ENCODE data around the gene ROR1. TPM values are rescaled to one million over a fixed set of nuclear protein-coding genes. Genes with fewer than 3 reads are reported as not detected.
A peak's percentile ranks its signal among the peaks of the same experiment; 100 is the strongest.

ROR1 gene
- total and polyA plus RNA-seq, 9 of the 15 experiments (the other 6 are each of a cell fraction or from before 2014, with no cell fraction given): 0.02 TPM; not detected in 8

DNA sequence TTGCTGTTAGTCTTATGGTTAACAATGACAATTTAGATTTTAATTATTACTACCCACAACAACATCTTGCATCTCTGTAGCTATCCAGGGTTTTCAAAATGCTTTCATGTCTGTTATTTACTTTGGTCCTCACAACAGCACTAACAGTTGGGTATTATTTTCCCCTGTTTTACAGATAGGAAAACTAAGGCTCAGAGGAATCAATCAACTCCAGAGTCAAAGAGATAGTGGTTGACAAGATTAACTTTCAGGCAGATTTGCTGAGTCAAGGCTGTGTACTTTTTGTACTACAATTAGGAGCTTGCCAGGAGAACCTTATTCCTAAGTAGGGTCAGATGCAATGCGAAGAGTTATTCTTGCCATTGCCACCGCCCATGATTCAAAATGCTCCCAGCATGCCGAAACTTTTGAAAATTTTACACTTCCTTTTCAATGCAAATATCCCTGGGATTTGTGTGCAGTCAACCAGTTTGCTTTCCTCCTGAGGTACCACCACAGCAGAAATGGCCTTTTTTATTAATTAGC is 49.4 kb upstream of the ROR1 start (continued):
- TF ChIP-seq, protein P1, sequence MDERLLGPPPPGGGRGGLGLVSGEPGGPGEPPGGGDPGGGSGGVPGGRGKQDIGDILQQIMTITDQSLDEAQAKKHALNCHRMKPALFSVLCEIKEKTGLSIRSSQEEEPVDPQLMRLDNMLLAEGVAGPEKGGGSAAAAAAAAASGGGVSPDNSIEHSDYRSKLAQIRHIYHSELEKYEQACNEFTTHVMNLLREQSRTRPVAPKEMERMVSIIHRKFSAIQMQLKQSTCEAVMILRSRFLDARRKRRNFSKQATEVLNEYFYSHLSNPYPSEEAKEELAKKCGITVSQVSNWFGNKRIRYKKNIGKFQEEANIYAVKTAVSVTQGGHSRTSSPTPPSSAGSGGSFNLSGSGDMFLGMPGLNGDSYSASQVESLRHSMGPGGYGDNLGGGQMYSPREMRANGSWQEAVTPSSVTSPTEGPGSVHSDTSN (CRISPR knock-in tag; IDR thresholded peaks at IDR 0.05; ENCODE audit: low read depth): no peak
- TF ChIP-seq, protein P1 (tag; conservative IDR thresholded peaks at IDR 0.05; ENCODE audit: low read depth): peak; percentile 79
- TF ChIP-seq CAMTA2 (CRISPR knock-in tag; conservative IDR thresholded peaks at IDR 0.05): no peak
- TF ChIP-seq, protein P2, sequence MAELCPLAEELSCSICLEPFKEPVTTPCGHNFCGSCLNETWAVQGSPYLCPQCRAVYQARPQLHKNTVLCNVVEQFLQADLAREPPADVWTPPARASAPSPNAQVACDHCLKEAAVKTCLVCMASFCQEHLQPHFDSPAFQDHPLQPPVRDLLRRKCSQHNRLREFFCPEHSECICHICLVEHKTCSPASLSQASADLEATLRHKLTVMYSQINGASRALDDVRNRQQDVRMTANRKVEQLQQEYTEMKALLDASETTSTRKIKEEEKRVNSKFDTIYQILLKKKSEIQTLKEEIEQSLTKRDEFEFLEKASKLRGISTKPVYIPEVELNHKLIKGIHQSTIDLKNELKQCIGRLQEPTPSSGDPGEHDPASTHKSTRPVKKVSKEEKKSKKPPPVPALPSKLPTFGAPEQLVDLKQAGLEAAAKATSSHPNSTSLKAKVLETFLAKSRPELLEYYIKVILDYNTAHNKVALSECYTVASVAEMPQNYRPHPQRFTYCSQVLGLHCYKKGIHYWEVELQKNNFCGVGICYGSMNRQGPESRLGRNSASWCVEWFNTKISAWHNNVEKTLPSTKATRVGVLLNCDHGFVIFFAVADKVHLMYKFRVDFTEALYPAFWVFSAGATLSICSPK (IDR thresholded peaks at IDR 0.05; ENCODE audit: borderline replicate concordance): no peak
- TF ChIP-seq MEIS2 (IDR thresholded peaks at IDR 0.05; ENCODE audit: partially characterized antibody): peak; percentile 71
- TF ChIP-seq MECOM (CRISPR knock-in tag; IDR thresholded peaks at IDR 0.05): peak; percentile 93
- no peak for TF ChIP-seq CBX3 (IDR thresholded peaks at IDR 0.05; ENCODE audit: borderline replicate concordance in 1 of 2, low read length in 2 of 2)
- TF ChIP-seq, protein P3, sequence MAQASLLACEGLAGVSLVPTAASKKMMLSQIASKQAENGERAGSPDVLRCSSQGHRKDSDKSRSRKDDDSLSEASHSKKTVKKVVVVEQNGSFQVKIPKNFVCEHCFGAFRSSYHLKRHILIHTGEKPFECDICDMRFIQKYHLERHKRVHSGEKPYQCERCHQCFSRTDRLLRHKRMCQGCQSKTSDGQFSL (CRISPR knock-in tag; IDR thresholded peaks at IDR 0.05): no peak
- TF ChIP-seq, protein P3 (tag; IDR thresholded peaks at IDR 0.05): no peak
- TF ChIP-seq NFE2 (IDR thresholded peaks at IDR 0.05; ENCODE audit: low read depth): peak; percentile 43
- no peak for TF ChIP-seq FIP1L1 (IDR thresholded peaks at IDR 0.05; ENCODE audit: low read depth, low read length, poor library complexity, severe bottlenecking)
- no peak for TF ChIP-seq ZNF239 (CRISPR knock-in tag; IDR thresholded peaks at IDR 0.05)
- TF ChIP-seq TBL1XR1 (IDR thresholded peaks at IDR 0.05; ENCODE audit: low read length in 2 of 2): no peak
